Activated CD4-positive, alpha-beta T cell treated with anti-CD3 and anti-CD28 coated beads for 4 hours (primary cell): Measurements from ENCODE around the gene RPL12.

Experiments
- DNase-seq, 2 donors: peaks; one replicate each; pipeline ENCODE4 v3.0.0-alpha.2; 2020

RPL12 gene

DNA sequence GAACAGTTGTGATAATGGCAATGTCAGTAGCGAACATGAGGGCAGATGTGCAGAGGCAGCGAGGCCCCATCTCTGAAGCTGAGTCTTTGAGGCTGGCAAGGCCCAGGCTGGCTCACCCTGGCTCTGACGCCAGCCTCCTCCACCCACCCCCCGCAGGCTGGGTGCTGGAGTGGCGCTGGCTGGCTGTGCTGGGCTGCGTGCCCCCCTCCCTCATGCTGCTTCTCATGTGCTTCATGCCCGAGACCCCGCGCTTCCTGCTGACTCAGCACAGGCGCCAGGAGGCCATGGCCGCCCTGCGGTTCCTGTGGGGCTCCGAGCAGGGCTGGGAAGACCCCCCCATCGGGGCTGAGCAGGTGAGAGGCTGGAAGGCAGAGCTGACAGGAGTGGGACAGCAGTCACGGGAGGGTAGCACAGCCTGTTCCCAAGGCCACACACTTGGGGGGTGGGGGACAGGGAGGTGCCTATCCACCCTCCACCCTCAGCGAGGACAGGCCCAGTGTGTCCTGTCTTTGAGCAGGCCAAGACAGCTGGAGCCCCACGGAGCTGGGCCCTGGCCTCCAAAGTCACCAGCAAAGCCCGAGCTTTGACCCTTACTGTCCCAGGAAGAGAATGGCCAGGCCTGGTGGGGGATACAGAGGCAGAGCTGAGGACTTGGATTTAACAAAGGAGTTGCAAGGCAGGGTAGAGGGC lies 48.7 kb downstream of the RPL12 start:
- no peak for DNase-seq

DNA sequence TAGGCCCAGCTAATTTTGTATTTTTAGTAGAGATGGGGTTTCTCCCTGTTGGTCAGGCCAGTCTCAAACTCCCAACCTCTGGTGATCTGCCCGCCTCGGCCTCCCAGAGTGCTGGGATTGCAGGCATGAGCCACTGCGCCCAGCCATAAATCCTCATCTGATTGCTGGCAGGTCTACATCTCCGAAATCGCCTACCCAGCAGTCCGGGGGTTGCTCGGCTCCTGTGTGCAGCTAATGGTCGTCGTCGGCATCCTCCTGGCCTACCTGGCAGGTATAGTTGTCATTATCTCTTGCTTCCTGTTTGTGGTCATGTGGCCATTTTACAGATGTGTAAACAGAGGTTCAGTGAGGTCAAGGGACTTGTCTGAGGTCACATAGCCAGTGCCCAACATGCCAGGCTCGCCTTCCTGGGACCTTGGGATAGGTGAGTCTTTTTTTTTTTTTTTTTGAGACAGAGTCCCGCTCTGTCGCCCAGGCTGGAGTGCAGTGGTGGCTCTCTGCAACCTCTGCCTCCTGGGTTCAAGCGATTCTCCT lies 51.4 kb downstream of the RPL12 start:
- no peak for DNase-seq

DNA sequence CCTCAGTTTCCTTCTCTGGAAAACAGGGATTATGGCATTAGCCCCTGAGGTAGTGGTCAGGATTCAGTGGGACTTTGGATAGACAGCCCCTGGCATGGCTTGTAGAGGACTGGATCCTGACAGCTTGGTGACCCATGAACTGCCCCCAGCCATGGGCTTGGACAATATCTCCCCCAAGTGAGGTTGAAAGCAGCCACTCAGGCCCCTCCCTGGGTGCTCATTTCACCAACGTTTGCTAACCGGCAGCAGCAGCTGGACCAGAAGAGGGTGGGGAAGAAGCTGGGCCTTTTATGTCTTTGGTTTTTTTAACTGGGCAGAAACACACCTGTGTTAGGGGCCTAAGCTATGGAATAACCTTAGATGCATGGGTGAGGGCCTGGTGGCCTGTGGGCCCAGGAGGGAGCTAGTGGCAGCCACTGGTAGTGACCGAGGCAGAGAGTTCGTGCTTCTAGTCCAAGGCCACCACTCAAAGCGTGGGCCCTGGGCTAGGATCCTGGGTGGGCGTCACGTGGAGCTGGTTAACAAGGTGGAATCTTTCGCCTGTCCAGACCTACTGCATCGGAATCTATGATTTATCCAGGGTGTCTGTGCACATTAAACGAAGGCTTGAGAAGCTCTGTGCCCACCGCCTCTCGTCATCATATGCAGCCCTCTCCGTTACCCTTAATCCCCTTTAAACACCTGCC lies 52.3 kb downstream of the RPL12 start:
- DNase-seq, result no peak

DNA sequence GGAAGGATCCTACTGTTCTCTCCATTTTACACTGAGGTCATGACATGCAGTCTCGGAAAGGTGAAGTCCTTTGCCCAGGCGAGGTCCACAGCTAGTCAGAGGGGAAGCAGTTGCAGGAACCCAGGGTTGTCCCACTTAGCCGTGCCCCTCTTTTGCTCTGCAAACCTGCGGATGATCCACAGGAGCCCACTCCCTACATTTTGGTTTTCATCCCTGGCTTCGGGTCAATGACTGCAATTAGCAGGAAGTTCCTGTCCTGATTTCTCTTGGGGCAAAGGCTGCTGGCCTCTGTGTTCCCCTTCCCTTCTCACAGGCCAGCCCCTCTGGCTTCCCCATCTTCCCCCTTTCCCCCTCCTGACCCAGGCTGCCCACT lies 52.9 kb downstream of the RPL12 start:
- no peak for DNase-seq
